Astrocyte of the spinal cord (primary cell): ENCODE measurements around the gene SMCO4.
"Not testable (repeated sequence)": the region's sequence is repeated elsewhere in the genome, so short reads cannot be mapped to it uniquely, and the experiment has no call there.

Source experiments
- DNase-seq: peaks from one replicate; pipeline ENCODE4 v3.0.0; 2011; ENCODE audit warnings: low read depth, low spot score
- H3K4me3 ChIP-seq: 2 replicates; pipeline ENCODE4 v1.5.1; 2011; ENCODE audit warnings: low read depth, mild to moderate bottlenecking, low read length, moderate library complexity
- CTCF ChIP-seq: IDR thresholded peaks from 2 replicates; pipeline ENCODE4 v1.5.1; 2012; ENCODE audit warnings: low read depth, mild to moderate bottlenecking, low read length, inconsistent platforms
- in situ Hi-C: cut with HindIII; loops from 2 replicates; pipeline ENCODE4 v1.10.0; 2017; ENCODE audit warnings: low sequenced_read_pairs

SMCO4 gene

GRCh38 chr11:93543292-93543977 is at the start of gene SMCO4:
Gene SMCO4, minus strand, starts transcription at chr11:93543391. Its CDS starts 64,202 bp downstream, at chr11:93479189.
- peak within 1 kb of the TSS; percentile 67 for H3K4me3 ChIP-seq
- peak; percentile 77 for DNase-seq
- in situ Hi-C loops = no loop called here
- peak; percentile 67 for TF ChIP-seq CTCF

GRCh38 chr11:93591247-93591898 is 48.2 kb upstream of the SMCO4 start:
- in situ Hi-C loops = no loop called here
- no peak overlapping the region for H3K4me3 ChIP-seq
- TF ChIP-seq CTCF = no peak
- DNase-seq = peak; percentile 72

- DNase-seq = no peak
- no peak overlapping the region for H3K4me3 ChIP-seq
- in situ Hi-C loops = no loop called here
- no peak for TF ChIP-seq CTCF
Measured at GRCh38 chr11:93589347-93589746, 46.2 kb upstream of the SMCO4 start.

GRCh38 chr11:93587858-93588581 is 44.8 kb upstream of the SMCO4 start:
- in situ Hi-C loops = no loop called here
- no peak overlapping the region for H3K4me3 ChIP-seq
- TF ChIP-seq CTCF = no peak
- no peak for DNase-seq

- not testable (repeated sequence) for DNase-seq
Measured at GRCh38 chr11:93587425-93587824, 44.2 kb upstream of the SMCO4 start.

GRCh38 chr11:93585758-93586157 is 42.6 kb upstream of the SMCO4 start:
- in situ Hi-C loops = no loop called here
- DNase-seq = peak; percentile 62
- TF ChIP-seq CTCF = no peak
- no peak overlapping the region for H3K4me3 ChIP-seq

More at GRCh38 chr11:93587425-93587824, 44.2 kb upstream of the SMCO4 start:
- in situ Hi-C loops, H3K4me3 ChIP-seq: not testable (repeated sequence)

GRCh38 chr11:93583490-93583889 is 40.3 kb upstream of the SMCO4 start:
- no peak for DNase-seq
- in situ Hi-C loops = no loop called here
- no peak overlapping the region for H3K4me3 ChIP-seq
- no peak for TF ChIP-seq CTCF
